Measurements from ENCODE around the gene MKLN1. TPM values are rescaled to one million over a fixed set of nuclear protein-coding genes. Genes with fewer than 3 reads are reported as not detected.

MKLN1 gene
- total RNA-seq, 2 experiments from 2014 or later: 12.1 to 56.6 TPM

GRCh38 chr7:131298608-131298992, 29.1 kb upstream of the MKLN1 start:
- no peak overlapping the region for H3K4me3 ChIP-seq (ENCODE audit: low read depth, low read length, poor library complexity, severe bottlenecking)
- H3K79me2 ChIP-seq (ENCODE audit: insufficient read depth, low read depth, low read length): no peaks in the 10 kb centered on the region
- no peak overlapping the region for H2AFZ ChIP-seq (ENCODE audit: low read length)
- H3K4me1 ChIP-seq (ENCODE audit: insufficient read depth, low read length, poor library complexity, severe bottlenecking): peaks cover 6% of the 10 kb centered on the region
- intact Hi-C loops (cut with micrococcal nuclease; ENCODE audit: unreplicated experiment): no loop called here
- TF ChIP-seq EZH2phosphoT487 (IDR thresholded peaks at IDR 0.05; ENCODE audit: borderline replicate concordance, low read depth, low read length) (no peak), CTCF (conservative IDR thresholded peaks at IDR 0.05; ENCODE audit: low read length) (no peak)
- no peak for DNase-seq (ENCODE audit: low spot score)
- ChIA-PET POLR2A (interaction anchor here (0.6 to 1.0 kb wide), 3 partner anchors 15 to 189 kb away, joined by 3 to 7 read pairs (median 4); no protein-coding TSS in a partner anchor), CTCF (ENCODE audit: unreplicated experiment) (no interaction called here)
- no peaks in the 10 kb centered on the region for H3K36me3 ChIP-seq (ENCODE audit: insufficient read depth, low read length)
- no peaks in the 10 kb centered on the region for H4K20me1 ChIP-seq (ENCODE audit: insufficient read depth, low read length)
- BruUV-seq (replicated peaks): no TSS peak
- no peak overlapping the region; the same call in 1 of the 2 replicates for H3K4me2 ChIP-seq (ENCODE audit: low read length)
- no peak overlapping the region for H3K27ac ChIP-seq (ENCODE audit: low read depth, low read length, poor library complexity, severe bottlenecking)
- H3K9me2 ChIP-seq (ENCODE audit: insufficient read depth, low read length): no peaks in the 10 kb centered on the region
- H3K9me3 ChIP-seq (ENCODE audit: low read length): no peaks in the 10 kb centered on the region

- DNase-seq (ENCODE audit: low spot score): no peak
- no peaks in the 10 kb centered on the region for H3K9me3 ChIP-seq (ENCODE audit: low read length)
- H3K4me1 ChIP-seq (ENCODE audit: insufficient read depth, low read length, poor library complexity, severe bottlenecking): peaks cover 6% of the 10 kb centered on the region
- no peak overlapping the region for H3K4me3 ChIP-seq (ENCODE audit: low read depth, low read length, poor library complexity, severe bottlenecking)
- TF ChIP-seq EZH2phosphoT487 (IDR thresholded peaks at IDR 0.05; ENCODE audit: borderline replicate concordance, low read depth, low read length) (no peak), CTCF (conservative IDR thresholded peaks at IDR 0.05; ENCODE audit: low read length) (no peak)
- H3K36me3 ChIP-seq (ENCODE audit: insufficient read depth, low read length): no peaks in the 10 kb centered on the region
- CTCF ChIA-PET (ENCODE audit: unreplicated experiment): no interaction called here
- H2AFZ ChIP-seq (ENCODE audit: low read length): no peak overlapping the region
- BruUV-seq (replicated peaks): no TSS peak
- intact Hi-C loops (cut with micrococcal nuclease; ENCODE audit: unreplicated experiment): no loop called here
- H3K27ac ChIP-seq (ENCODE audit: low read depth, low read length, poor library complexity, severe bottlenecking): no peak overlapping the region
- no peaks in the 10 kb centered on the region for H4K20me1 ChIP-seq (ENCODE audit: insufficient read depth, low read length)
- H3K4me2 ChIP-seq (ENCODE audit: low read length): no peak overlapping the region
- no peaks in the 10 kb centered on the region for H3K79me2 ChIP-seq (ENCODE audit: insufficient read depth, low read depth, low read length)
- POLR2A ChIA-PET: interaction anchor here (0.8 to 1.0 kb wide), 2 partner anchors 57 to 190 kb away, joined by 3 to 4 read pairs; no protein-coding TSS in a partner anchor
- no peaks in the 10 kb centered on the region for H3K9me2 ChIP-seq (ENCODE audit: insufficient read depth, low read length)
Measured at GRCh38 chr7:131299074-131299473, 28.6 kb upstream of the MKLN1 start.

- intact Hi-C loops (cut with micrococcal nuclease; ENCODE audit: unreplicated experiment): loop anchor here (5.0 kb wide), 1 partner anchor 403 kb away; no protein-coding TSS in a partner anchor
- BruUV-seq (replicated peaks): no TSS peak
- ChIA-PET POLR2A (interaction anchor here (0.6 to 1.2 kb wide), 3 partner anchors 12 to 189 kb away, joined by 3 to 4 read pairs (median 3); no protein-coding TSS in a partner anchor), CTCF (ENCODE audit: unreplicated experiment) (no interaction called here)
- Histone ChIP-seq H3K9me3 (ENCODE audit: low read length) (no peaks in the 10 kb centered on the region), H3K36me3 (ENCODE audit: insufficient read depth, low read length) (no peaks in the 10 kb centered on the region), H3K9me2 (ENCODE audit: insufficient read depth, low read length) (no peaks in the 10 kb centered on the region), H3K4me3 (ENCODE audit: low read depth, low read length, poor library complexity, severe bottlenecking) (no peak overlapping the region), H3K4me2 (ENCODE audit: low read length) (no peak overlapping the region), H2AFZ (ENCODE audit: low read length) (no peak overlapping the region), H3K27ac (ENCODE audit: low read depth, low read length, poor library complexity, severe bottlenecking) (no peak overlapping the region), H3K79me2 (ENCODE audit: insufficient read depth, low read depth, low read length) (no peaks in the 10 kb centered on the region), H3K4me1 (ENCODE audit: insufficient read depth, low read length, poor library complexity, severe bottlenecking) (peaks cover 6% of the 10 kb centered on the region), H4K20me1 (ENCODE audit: insufficient read depth, low read length) (no peaks in the 10 kb centered on the region)
- no peak for TF ChIP-seq EZH2phosphoT487 (IDR thresholded peaks at IDR 0.05; ENCODE audit: borderline replicate concordance, low read depth, low read length)
- TF ChIP-seq CTCF (conservative IDR thresholded peaks at IDR 0.05; ENCODE audit: low read length): no peak
- no peak for DNase-seq (ENCODE audit: low spot score)
Measured at GRCh38 chr7:131300078-131300477, 27.6 kb upstream of the MKLN1 start.
